ENCODE results near the gene CYSTM1. TPM values are rescaled to one million over a fixed set of nuclear protein-coding genes. Genes with fewer than 3 reads are reported as not detected.

Gene CYSTM1
- total and polyA plus RNA-seq, 5 donors from 2014 or later: 7.1 to 26.4 (median 13.0) TPM

DNA sequence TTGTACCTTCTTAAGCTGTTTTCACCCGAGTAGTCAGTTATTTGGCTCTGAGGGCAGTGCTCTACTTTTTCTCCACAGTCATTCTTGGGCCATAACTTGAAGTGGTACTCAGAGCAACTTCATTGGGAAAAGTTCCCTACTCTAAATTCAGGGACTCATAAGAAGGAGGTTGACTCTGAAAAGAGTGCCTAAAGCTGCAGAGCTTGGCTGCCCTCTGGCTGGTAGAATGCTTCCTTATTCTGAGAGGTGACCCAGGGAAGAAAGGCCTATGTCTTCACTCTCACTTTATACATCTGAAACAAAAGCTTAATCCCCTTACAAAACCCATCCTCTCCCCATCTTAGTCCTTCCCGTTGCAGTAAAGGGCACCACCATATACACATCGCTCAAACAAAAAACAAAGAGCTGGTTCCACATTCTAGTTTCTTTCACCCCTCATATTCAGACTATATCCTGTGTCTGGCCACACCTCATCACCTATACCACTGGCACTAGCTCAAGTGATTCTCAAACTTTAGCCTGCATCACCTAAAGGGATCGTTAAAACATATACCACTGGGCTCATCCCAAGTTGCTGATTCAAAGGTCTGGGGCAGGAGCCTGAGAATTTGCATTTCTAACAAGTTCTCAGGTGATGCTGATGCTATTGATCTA, 41.3 kb upstream of the CYSTM1 start:
- Histone ChIP-seq H3K4me1 (ENCODE audit: control insufficient read depth, insufficient read depth, low read length, poor library complexity, severe bottlenecking) (no peaks in the 10 kb centered on the region), H3K36me3 (ENCODE audit: control insufficient read depth, insufficient read depth, low read length) (no peaks in the 10 kb centered on the region), H3K27me3 (ENCODE audit: control insufficient read depth, insufficient read depth, low read length) (no peaks in the 10 kb centered on the region), H3K9me3 (ENCODE audit: control insufficient read depth in 2 of 2, low read length in 2 of 2) (no peaks in the 10 kb centered on the region), H3K4me3 (ENCODE audit: low read depth, low read length) (no peak overlapping the region), H3K27ac (ENCODE audit: insufficient read depth, low read length, poor library complexity, severe bottlenecking) (no peak overlapping the region)
- Mint-ChIP-seq H3K9me3 (no peaks in the 10 kb centered on the region), H3K4me1 (peaks cover 5 to 38% (median 24%) of the 10 kb centered on the region in 4 donors), H3K36me3 (peaks cover 4% of the 10 kb centered on the region), H3K4me3 (no peak overlapping the region), H3K27me3 (no peaks in the 10 kb centered on the region), H3K27ac (no peak overlapping the region)
- ATAC-seq (ENCODE audit: low read depth in 2 of 2): no peak
- DNase-seq: no peak

DNA sequence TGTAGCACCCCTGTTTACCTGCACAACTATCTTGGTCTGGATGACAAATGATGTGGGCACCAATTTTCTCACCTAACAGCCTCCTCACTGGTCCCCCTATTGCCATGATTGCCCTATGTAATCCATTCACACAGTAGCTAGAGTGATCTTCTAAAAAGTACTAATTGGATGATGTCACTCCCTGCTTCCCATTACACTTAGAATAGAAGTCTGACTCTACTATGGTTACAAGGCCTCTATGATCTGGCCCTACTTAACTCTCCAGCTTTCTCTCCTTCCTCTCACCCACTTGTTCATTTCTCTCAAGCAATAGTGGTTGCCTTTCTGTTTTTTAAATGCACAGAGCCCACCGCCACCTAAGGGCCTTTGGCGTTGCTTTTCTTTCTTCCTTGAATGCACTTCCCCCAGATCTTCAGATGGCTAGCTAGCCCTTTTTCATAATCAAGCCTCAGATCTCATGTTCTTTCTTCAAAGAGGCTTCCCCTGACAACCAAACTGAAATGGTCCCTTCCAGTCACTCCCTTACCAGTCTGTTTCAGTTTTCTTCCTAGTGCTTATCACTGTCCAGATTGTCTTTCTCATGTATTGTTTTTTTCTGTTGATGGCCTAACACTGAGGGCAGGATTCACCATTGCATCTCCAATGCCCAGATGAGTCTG, 40.6 kb upstream of the CYSTM1 start:
- Mint-ChIP-seq H3K9me3 (no peaks in the 10 kb centered on the region), H3K4me1 (peaks cover 5 to 36% (median 24%) of the 10 kb centered on the region in 4 donors), H3K27me3 (peaks cover 3% of the 10 kb centered on the region), H3K36me3 (peaks cover 4% of the 10 kb centered on the region), H3K27ac (no peak overlapping the region), H3K4me3 (no peak overlapping the region)
- Histone ChIP-seq H3K4me3 (ENCODE audit: low read depth, low read length) (no peak overlapping the region), H3K27ac (ENCODE audit: insufficient read depth, low read length, poor library complexity, severe bottlenecking) (no peak overlapping the region), H3K27me3 (ENCODE audit: control insufficient read depth, insufficient read depth, low read length) (no peaks in the 10 kb centered on the region), H3K4me1 (ENCODE audit: control insufficient read depth, insufficient read depth, low read length, poor library complexity, severe bottlenecking) (no peaks in the 10 kb centered on the region), H3K36me3 (ENCODE audit: control insufficient read depth, insufficient read depth, low read length) (no peaks in the 10 kb centered on the region), H3K9me3 (ENCODE audit: control insufficient read depth in 2 of 2, low read length in 2 of 2) (no peaks in the 10 kb centered on the region)
- no peak for ATAC-seq (ENCODE audit: low read depth in 2 of 2)
- DNase-seq: no peak

DNA sequence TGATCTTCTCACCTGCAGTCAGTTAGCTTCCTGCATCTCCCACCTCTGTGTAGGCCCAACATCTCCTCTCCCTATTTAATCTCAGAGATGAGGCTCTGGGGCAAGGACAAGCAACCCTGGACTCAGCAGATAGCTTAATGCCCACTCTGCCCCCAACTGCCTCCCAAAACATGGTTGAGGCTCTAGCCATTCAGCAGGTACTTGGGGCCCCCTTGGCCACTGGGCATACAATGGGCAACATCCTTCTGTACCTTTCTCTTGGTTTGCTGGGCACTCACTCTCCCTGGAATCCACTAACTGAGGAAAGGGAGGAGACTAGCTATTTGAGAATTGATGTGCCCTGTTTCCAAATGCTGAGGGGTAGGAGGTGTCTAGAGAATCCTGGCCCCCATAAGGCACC, 39.9 kb upstream of the CYSTM1 start:
- Mint-ChIP-seq H3K4me3 (no peak overlapping the region), H3K27me3 (peaks cover 6% of the 10 kb centered on the region), H3K27ac (no peak overlapping the region), H3K9me3 (no peaks in the 10 kb centered on the region), H3K4me1 (peaks cover 5 to 36% (median 23%) of the 10 kb centered on the region in 4 donors), H3K36me3 (peaks cover 4% of the 10 kb centered on the region)
- Histone ChIP-seq H3K27ac (ENCODE audit: insufficient read depth, low read length, poor library complexity, severe bottlenecking) (no peak overlapping the region), H3K9me3 (ENCODE audit: control insufficient read depth in 2 of 2, low read length in 2 of 2) (no peaks in the 10 kb centered on the region), H3K36me3 (ENCODE audit: control insufficient read depth, insufficient read depth, low read length) (no peaks in the 10 kb centered on the region), H3K4me3 (ENCODE audit: low read depth, low read length) (no peak overlapping the region), H3K27me3 (ENCODE audit: control insufficient read depth, insufficient read depth, low read length) (no peaks in the 10 kb centered on the region), H3K4me1 (ENCODE audit: control insufficient read depth, insufficient read depth, low read length, poor library complexity, severe bottlenecking) (no peaks in the 10 kb centered on the region)
- ATAC-seq (ENCODE audit: low read depth in 2 of 2) (no peak), DNase-seq (no peak)

DNA sequence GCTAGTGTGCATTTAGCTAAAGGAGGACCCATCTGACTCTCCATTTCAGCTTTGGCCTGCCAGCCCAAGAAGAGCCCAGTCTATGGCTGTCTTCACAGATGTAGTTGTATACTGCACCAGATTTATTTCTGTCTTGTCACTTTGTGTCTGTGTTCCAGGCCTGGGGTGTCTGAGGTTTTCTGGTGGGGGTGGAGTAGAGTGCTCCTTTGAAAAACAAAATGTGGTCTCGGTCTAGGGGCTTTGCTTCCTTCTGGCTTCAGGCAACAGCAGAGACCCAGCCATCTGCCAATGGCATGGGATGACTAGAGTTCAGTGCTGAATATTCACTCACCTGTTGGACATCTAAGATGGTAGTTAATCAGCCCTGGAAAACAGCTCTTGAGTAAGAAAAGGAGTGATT, 38.4 kb upstream of the CYSTM1 start:
- DNase-seq (no peak), ATAC-seq (ENCODE audit: low read depth in 2 of 2) (no peak)
- peaks cover 6% of the 10 kb centered on the region for H3K27me3 Mint-ChIP-seq
- peaks cover 5 to 27% (median 14%) of the 10 kb centered on the region in 4 donors for H3K4me1 Mint-ChIP-seq
- no peak overlapping the region for H3K27ac ChIP-seq (ENCODE audit: insufficient read depth, low read length, poor library complexity, severe bottlenecking)
- no peaks in the 10 kb centered on the region for H3K4me1 ChIP-seq (ENCODE audit: control insufficient read depth, insufficient read depth, low read length, poor library complexity, severe bottlenecking)
- H3K4me3 Mint-ChIP-seq: no peak overlapping the region
- H3K36me3 Mint-ChIP-seq: peaks cover 4% of the 10 kb centered on the region
- no peaks in the 10 kb centered on the region for H3K27me3 ChIP-seq (ENCODE audit: control insufficient read depth, insufficient read depth, low read length)
- H3K27ac Mint-ChIP-seq: no peak overlapping the region
- no peaks in the 10 kb centered on the region for H3K36me3 ChIP-seq (ENCODE audit: control insufficient read depth, insufficient read depth, low read length)
- H3K9me3 ChIP-seq (ENCODE audit: control insufficient read depth in 2 of 2, low read length in 2 of 2): no peaks in the 10 kb centered on the region
- no peaks in the 10 kb centered on the region for H3K9me3 Mint-ChIP-seq
- H3K4me3 ChIP-seq (ENCODE audit: low read depth, low read length): no peak overlapping the region

DNA sequence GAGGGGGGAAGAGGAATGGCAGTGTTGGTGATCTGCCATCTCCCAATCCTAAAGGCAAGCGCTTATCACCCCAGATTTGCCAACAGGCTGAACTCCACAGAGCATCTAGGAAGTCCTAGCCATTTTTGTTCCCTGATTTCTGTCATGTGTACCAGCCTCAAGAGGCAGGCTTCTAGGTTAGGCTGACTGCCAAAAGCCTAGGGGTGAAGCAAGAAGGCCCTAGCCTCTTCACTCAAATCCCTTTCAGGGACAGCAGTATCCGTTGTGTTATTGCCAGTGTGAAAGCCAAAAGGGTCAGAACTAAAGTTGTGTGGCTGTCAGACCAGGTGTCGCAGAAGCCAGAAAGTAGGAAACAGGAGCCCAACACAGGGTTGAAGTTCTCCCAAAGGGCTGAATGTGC, 34.6 kb upstream of the CYSTM1 start:
- Histone ChIP-seq H3K4me3 (ENCODE audit: low read depth, low read length) (no peak overlapping the region), H3K4me1 (ENCODE audit: control insufficient read depth, insufficient read depth, low read length, poor library complexity, severe bottlenecking) (peaks cover 4% of the 10 kb centered on the region), H3K27ac (ENCODE audit: insufficient read depth, low read length, poor library complexity, severe bottlenecking) (no peak overlapping the region), H3K27me3 (ENCODE audit: control insufficient read depth, insufficient read depth, low read length) (peaks cover 4% of the 10 kb centered on the region), H3K36me3 (ENCODE audit: control insufficient read depth, insufficient read depth, low read length) (no peaks in the 10 kb centered on the region), H3K9me3 (ENCODE audit: control insufficient read depth in 2 of 2, low read length in 2 of 2) (no peaks in the 10 kb centered on the region)
- ATAC-seq (ENCODE audit: low read depth in 2 of 2) (no peak), DNase-seq (no peak)
- peaks cover 4% of the 10 kb centered on the region for H3K36me3 Mint-ChIP-seq
- no peaks in the 10 kb centered on the region for H3K9me3 Mint-ChIP-seq
- peaks cover 0 to 18% (median 16%) of the 10 kb centered on the region in 4 donors for H3K4me1 Mint-ChIP-seq
- H3K27ac Mint-ChIP-seq: no peak overlapping the region
- peaks cover 20% of the 10 kb centered on the region for H3K27me3 Mint-ChIP-seq
- no peak overlapping the region for H3K4me3 Mint-ChIP-seq

DNA sequence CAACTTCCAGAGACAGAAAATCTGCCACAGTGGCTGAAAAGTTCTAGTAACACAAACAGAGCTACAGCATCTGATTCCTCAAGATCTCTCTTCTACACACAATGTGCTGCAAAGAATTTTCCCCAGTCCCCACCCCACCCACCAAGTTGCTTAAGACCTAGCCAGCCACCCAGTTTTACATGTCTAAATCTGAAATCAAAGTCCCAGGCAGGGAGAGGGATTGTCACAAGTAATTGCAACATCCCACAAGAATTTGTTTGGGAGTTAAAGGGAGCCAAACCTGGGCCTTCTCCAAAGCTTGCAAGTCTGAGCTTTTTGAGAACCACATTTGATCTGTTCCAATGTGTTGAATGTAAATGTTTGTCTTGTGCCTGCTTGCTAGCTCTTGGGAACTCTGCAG, 33.7 kb upstream of the CYSTM1 start:
- peaks cover 4% of the 10 kb centered on the region for H3K36me3 Mint-ChIP-seq
- H3K27ac Mint-ChIP-seq: peak overlapping the region in 1 of 3 donors; percentile 20
- Histone ChIP-seq H3K36me3 (ENCODE audit: control insufficient read depth, insufficient read depth, low read length) (no peaks in the 10 kb centered on the region), H3K4me1 (ENCODE audit: control insufficient read depth, insufficient read depth, low read length, poor library complexity, severe bottlenecking) (peaks cover 12% of the 10 kb centered on the region), H3K4me3 (ENCODE audit: low read depth, low read length) (no peak overlapping the region), H3K9me3 (ENCODE audit: control insufficient read depth in 2 of 2, low read length in 2 of 2) (no peaks in the 10 kb centered on the region), H3K27ac (ENCODE audit: insufficient read depth, low read length, poor library complexity, severe bottlenecking) (no peak overlapping the region), H3K27me3 (ENCODE audit: control insufficient read depth, insufficient read depth, low read length) (peaks cover 6% of the 10 kb centered on the region)
- no peaks in the 10 kb centered on the region for H3K9me3 Mint-ChIP-seq
- DNase-seq (no peak), ATAC-seq (ENCODE audit: low read depth in 2 of 2) (no peak)
- H3K27me3 Mint-ChIP-seq: peaks cover 23% of the 10 kb centered on the region
- H3K4me3 Mint-ChIP-seq: no peak overlapping the region
- peaks cover 0 to 18% (median 17%) of the 10 kb centered on the region in 4 donors for H3K4me1 Mint-ChIP-seq

DNA sequence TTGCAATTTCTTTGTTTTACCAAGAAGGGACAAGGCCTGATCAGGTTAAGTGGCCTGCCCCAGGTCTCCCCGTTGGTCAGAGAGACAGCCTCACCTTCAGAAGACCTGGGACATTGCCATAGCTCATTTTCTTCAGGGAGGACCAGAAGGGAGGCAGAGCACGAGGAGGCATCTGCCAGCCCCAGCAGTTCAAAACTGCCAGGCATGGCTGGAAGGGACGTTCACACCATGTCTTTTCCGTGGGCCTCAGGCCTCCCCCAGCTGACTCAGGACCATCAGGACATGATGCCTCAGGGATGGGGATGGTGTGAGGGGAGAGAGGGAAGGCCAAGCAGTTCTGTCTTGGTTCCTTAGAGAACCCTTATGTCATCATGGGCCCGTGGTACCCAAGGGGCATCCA, 32.7 kb upstream of the CYSTM1 start:
- H3K27ac Mint-ChIP-seq: no peak overlapping the region

DNA sequence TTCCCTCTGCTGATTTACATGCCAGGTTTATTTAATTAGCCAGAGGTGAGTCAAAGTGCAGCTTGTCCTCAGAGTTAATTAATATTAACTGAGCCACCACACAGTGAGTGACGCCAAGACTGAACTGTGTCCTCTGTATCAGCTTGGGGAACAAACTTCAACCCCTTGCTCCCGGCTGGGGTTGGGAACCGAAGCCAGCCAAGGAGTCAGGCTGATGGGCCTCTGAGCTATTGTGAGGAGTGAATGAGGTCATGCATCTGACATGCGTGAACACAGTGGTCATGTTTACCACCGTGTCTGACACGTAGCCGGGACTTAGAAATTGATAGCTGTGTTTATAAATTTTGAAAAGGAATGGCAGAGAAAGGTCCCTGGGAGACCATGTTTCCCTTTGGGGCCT, 32.1 kb upstream of the CYSTM1 start:
- H3K9me3 Mint-ChIP-seq: no peaks in the 10 kb centered on the region
- Histone ChIP-seq H3K4me1 (ENCODE audit: control insufficient read depth, insufficient read depth, low read length, poor library complexity, severe bottlenecking) (peaks cover 13% of the 10 kb centered on the region), H3K27ac (ENCODE audit: insufficient read depth, low read length, poor library complexity, severe bottlenecking) (no peak overlapping the region), H3K4me3 (ENCODE audit: low read depth, low read length) (no peak overlapping the region), H3K36me3 (ENCODE audit: control insufficient read depth, insufficient read depth, low read length) (no peaks in the 10 kb centered on the region), H3K9me3 (ENCODE audit: control insufficient read depth in 2 of 2, low read length in 2 of 2) (no peaks in the 10 kb centered on the region), H3K27me3 (ENCODE audit: control insufficient read depth, insufficient read depth, low read length) (peaks cover 6% of the 10 kb centered on the region)
- ATAC-seq (ENCODE audit: low read depth in 2 of 2) (no peak), DNase-seq (no peak)
- peaks cover 1% of the 10 kb centered on the region for H3K36me3 Mint-ChIP-seq
- H3K27me3 Mint-ChIP-seq: peaks cover 38% of the 10 kb centered on the region
- peak overlapping the region in 2 of 3 donors; percentile 42 to 52 for H3K27ac Mint-ChIP-seq
- peaks cover 0 to 27% (median 20%) of the 10 kb centered on the region in 4 donors for H3K4me1 Mint-ChIP-seq
- no peak overlapping the region for H3K4me3 Mint-ChIP-seq

More for the DNA sequence above, 32.7 kb upstream of the CYSTM1 start:
- H3K4me3 Mint-ChIP-seq: no peak overlapping the region
- ATAC-seq (ENCODE audit: low read depth in 2 of 2) (no peak), DNase-seq (no peak)
- Histone ChIP-seq H3K4me3 (ENCODE audit: low read depth, low read length) (no peak overlapping the region), H3K27ac (ENCODE audit: insufficient read depth, low read length, poor library complexity, severe bottlenecking) (no peak overlapping the region), H3K9me3 (ENCODE audit: control insufficient read depth in 2 of 2, low read length in 2 of 2) (no peaks in the 10 kb centered on the region), H3K36me3 (ENCODE audit: control insufficient read depth, insufficient read depth, low read length) (no peaks in the 10 kb centered on the region), H3K27me3 (ENCODE audit: control insufficient read depth, insufficient read depth, low read length) (peaks cover 6% of the 10 kb centered on the region), H3K4me1 (ENCODE audit: control insufficient read depth, insufficient read depth, low read length, poor library complexity, severe bottlenecking) (peaks cover 13% of the 10 kb centered on the region)
- H3K4me1 Mint-ChIP-seq: peaks cover 0 to 25% (median 21%) of the 10 kb centered on the region in 4 donors
- no peaks in the 10 kb centered on the region for H3K9me3 Mint-ChIP-seq
- peaks cover 32% of the 10 kb centered on the region for H3K27me3 Mint-ChIP-seq
- peaks cover 4% of the 10 kb centered on the region for H3K36me3 Mint-ChIP-seq

Measured in CD4-positive, CD25-positive, alpha-beta regulatory T cell (primary cell).